HepG2 (cell line): Measurements from ENCODE around the gene CIAO2B. TPM values are rescaled to one million over a fixed set of nuclear protein-coding genes. Genes with fewer than 3 reads are reported as not detected.

Experiments
- ATAC-seq: fragments of 200-7000 bp; cut with Tn5 transposase; 3 replicates; pipeline ENCODE4 v1.9.1; 2020; ENCODE audit warnings: mild to moderate bottlenecking, moderate library complexity
- BruUV-seq: library from RNA; stranded (reverse); fragments of 400-500 nt; replicated peaks from 2 replicates; lab custom pipeline; 2021; lab: Mats Ljungman, UMichigan
- CTCF ChIA-PET: fragments of 300-600 bp; formaldehyde crosslinking; extraction: SDS; loops from one replicate; lab custom pipeline; 2021; ENCODE audit warnings: low total read pairs, inconsistent platforms, low intra/inter-chr PET ratio; lab: Yijun Ruan, JAX
- POLR2A ChIA-PET: fragments of 350-600 bp; sonication (Branson Sonifier 250); formaldehyde crosslinking; loops from one replicate; lab custom pipeline; 2020; ENCODE audit warnings: antibody characterized with exemption, inconsistent platforms; lab: Yijun Ruan, JAX
- DNase-seq: peaks from one replicate; pipeline ENCODE4 v3.0.0-alpha.2; 2015; ENCODE audit warnings: low spot score
- FAIRE-seq: peaks from 3 replicates; lab custom pipeline; 2011; peaks lifted over from hg19 to GRCh38; lab: Jason Lieb, UNC
- H2AFZ ChIP-seq: one replicate; pipeline ENCODE4 v1.6.1; 2011; ENCODE audit warnings: low read length, inconsistent platforms
- H3K27ac ChIP-seq: fragments of 300-600 bp; 3 replicates; pipeline ENCODE4 v1.8.0; 2011; ENCODE audit warnings: mixed run types, mild to moderate bottlenecking, mixed read lengths, low read length, inconsistent platforms; ENCODE audit not compliant: insufficient read depth; ENCODE audit errors: extremely low read length
- H3K27me3 ChIP-seq, 2 experiments: fragments of 200-600 bp in 1 of 2; 2 replicates in 1 of 2; 3 replicates in 1 of 2; pipeline versions ENCODE4 v1.6.0 to v1.8.0; 2011; ENCODE audit warnings: low read length in 2 of 2, mild to moderate bottlenecking in 2 of 2, moderate library complexity in 2 of 2, inconsistent platforms in 1 of 2; ENCODE audit not compliant: insufficient read depth in 2 of 2, control insufficient read depth in 1 of 2
- H3K36me3 ChIP-seq, 2 experiments: fragments of 200-600 bp in 1 of 2; replicated peaks in 1 of 2; 2 replicates in 1 of 2; 3 replicates in 1 of 2; pipeline versions ENCODE4 v1.5.1 to v1.8.0; 2011; ENCODE audit warnings: low read length in 2 of 2, inconsistent platforms in 1 of 2; ENCODE audit not compliant: insufficient read depth in 2 of 2, control insufficient read depth in 1 of 2
- H3K4me1 ChIP-seq: 2 replicates; pipeline ENCODE4 v1.5.1; 2012; ENCODE audit warnings: low read length, inconsistent platforms; ENCODE audit not compliant: insufficient read depth
- H3K4me2 ChIP-seq: 2 replicates; pipeline ENCODE4 v1.6.0; 2011; ENCODE audit warnings: low read depth, low read length, inconsistent platforms
- H3K4me3 ChIP-seq, 3 experiments: fragments of 200-600 bp in 1 of 3; sonication (generic), shearing (Covaris generic) in 1 of 3; replicated peaks in 1 of 3; 2 replicates each; pipeline ENCODE4 v1.5.1; 2011 to 2016; ENCODE audit warnings: low read length in 3 of 3, inconsistent platforms in 2 of 3, low read depth in 2 of 3, mild to moderate bottlenecking in 2 of 3, control low read depth in 1 of 3, mixed read lengths in 1 of 3; ENCODE audit not compliant: insufficient read depth in 1 of 3
- H3K79me2 ChIP-seq: one replicate; pipeline ENCODE4 v1.6.1; 2011; ENCODE audit warnings: low read length, inconsistent platforms; ENCODE audit not compliant: insufficient read depth
- H3K9ac ChIP-seq: 2 replicates; pipeline ENCODE4 v1.6.0; 2011; ENCODE audit warnings: mild to moderate bottlenecking, low read depth, low read length, inconsistent platforms; ENCODE audit not compliant: insufficient read depth
- H3K9me3 ChIP-seq: 2 replicates; pipeline ENCODE4 v1.5.1; 2012; ENCODE audit warnings: mild to moderate bottlenecking, low read length
- H4K20me1 ChIP-seq: 2 replicates; pipeline ENCODE4 v1.6.0; 2011; ENCODE audit warnings: inconsistent platforms, mild to moderate bottlenecking, low read length, moderate library complexity; ENCODE audit not compliant: insufficient read depth
- CBX1 ChIP-seq: IDR thresholded peaks from one replicate; pipeline ENCODE4 v1.6.1; 2016; ENCODE audit warnings: antibody characterized with exemption, low read depth
- MEF2D ChIP-seq: sonication (generic); formaldehyde crosslinking; IDR thresholded peaks from 2 replicates; pipeline ENCODE4 v1.5.1; 2020; ENCODE audit warnings: mild to moderate bottlenecking, missing genetic modification reagents
- NR1H2 ChIP-seq: sonication (generic); formaldehyde crosslinking; IDR thresholded peaks from 2 replicates; pipeline ENCODE4 v1.8.1; 2022; ENCODE audit warnings: low read depth, missing genetic modification reagents, borderline replicate concordance
- NR2F2 ChIP-seq: IDR thresholded peaks from 2 replicates; pipeline ENCODE4 v1.6.1; 2012; ENCODE audit warnings: low read depth, inconsistent platforms, borderline replicate concordance
- PLRG1 ChIP-seq: fragments of 450-650 bp; conservative IDR thresholded peaks from 2 replicates; pipeline ENCODE4 v1.6.1; 2016
- PRDM10 ChIP-seq: sonication (generic); formaldehyde crosslinking; IDR thresholded peaks from 2 replicates; pipeline ENCODE4 v1.4.0; 2020; ENCODE audit warnings: low read depth, missing genetic modification reagents
- ZBTB38 ChIP-seq: sonication (generic); formaldehyde crosslinking; IDR thresholded peaks from 2 replicates; pipeline ENCODE4 v1.5.1; 2020; ENCODE audit warnings: mild to moderate bottlenecking, missing genetic modification reagents
- ZNF205 ChIP-seq: IDR thresholded peaks from 2 replicates; pipeline ENCODE4 v1.6.1; 2018; ENCODE audit warnings: missing biosample characterization, missing genetic modification reagents
- ZNF761 ChIP-seq: sonication (generic); formaldehyde crosslinking; conservative IDR thresholded peaks from 2 replicates; pipeline ENCODE4 v1.4.0; 2020; ENCODE audit warnings: mild to moderate bottlenecking, missing genetic modification reagents
- ZNF792 ChIP-seq: IDR thresholded peaks from 2 replicates; pipeline ENCODE4 v1.6.1; 2016
- WGBS: methylation state at CpG from one replicate; pipeline ENCODE4 v1.1.6; 2017; ENCODE audit warnings: low lambda C conversion rate; 5-methylcytosine and 5-hydroxymethylcytosine counted together
- in situ Hi-C: cut with HindIII; loops from 2 replicates; pipeline ENCODE4 v1.10.0; 2017; ENCODE audit warnings: low pct_unique_long_range_greater_than_20kb; ENCODE audit not compliant: extremely low pct_ligation_motif_present
- intact Hi-C: fragments of 100-400 bp; cut with micrococcal nuclease; formaldehyde crosslinking; loops from one replicate; pipeline ENCODE4 v1.10.0; 2022; ENCODE audit not compliant: unreplicated experiment
- polyA plus RNA-seq, 8 experiments: library from polyadenylated mRNA; depleted of rRNA in 3 of 8; stranded (reverse) in 7 of 8; unstranded in 1 of 8; fragments of >200 nt; fragmentation: Illumina TruSeq in 4 of 8; extraction: Trizol in 4 of 8; gene quantifications; 2 replicates each; pipeline versions ENCODE4 v1.2.1 to v1.2.3, GENCODE V29; 2011 to 2016; ENCODE audit warnings: low read depth in 4 of 8, missing spikeins in 1 of 8, mixed read lengths in 1 of 8; ENCODE audit not compliant: insufficient read depth in 1 of 8
- total RNA-seq, 5 experiments: library from RNA; depleted of rRNA; stranded (reverse); fragments of >200 nt; fragmentation: Illumina TruSeq; extraction: Trizol; gene quantifications; 2 replicates each; pipeline ENCODE4 v1.2.3, GENCODE V29; 2016; ENCODE audit warnings: low read depth in 1 of 5
- TF ChIP-seq, protein P1 (sequence below): sonication (generic); formaldehyde crosslinking; IDR thresholded peaks from 2 replicates; pipeline ENCODE4 v1.5.0; 2020; ENCODE audit warnings: mild to moderate bottlenecking, missing genetic modification reagents
- TF ChIP-seq, protein P2 (sequence below): sonication (generic); formaldehyde crosslinking; IDR thresholded peaks from 2 replicates; pipeline ENCODE4 v1.4.0; 2020; ENCODE audit warnings: missing genetic modification reagents, borderline replicate concordance

Gene CIAO2B
- total and polyA plus RNA-seq, 2 of the 13 experiments (the other 11 are each of a cell fraction or from before 2014, with no cell fraction given) = 157 to 293 TPM

DNA sequence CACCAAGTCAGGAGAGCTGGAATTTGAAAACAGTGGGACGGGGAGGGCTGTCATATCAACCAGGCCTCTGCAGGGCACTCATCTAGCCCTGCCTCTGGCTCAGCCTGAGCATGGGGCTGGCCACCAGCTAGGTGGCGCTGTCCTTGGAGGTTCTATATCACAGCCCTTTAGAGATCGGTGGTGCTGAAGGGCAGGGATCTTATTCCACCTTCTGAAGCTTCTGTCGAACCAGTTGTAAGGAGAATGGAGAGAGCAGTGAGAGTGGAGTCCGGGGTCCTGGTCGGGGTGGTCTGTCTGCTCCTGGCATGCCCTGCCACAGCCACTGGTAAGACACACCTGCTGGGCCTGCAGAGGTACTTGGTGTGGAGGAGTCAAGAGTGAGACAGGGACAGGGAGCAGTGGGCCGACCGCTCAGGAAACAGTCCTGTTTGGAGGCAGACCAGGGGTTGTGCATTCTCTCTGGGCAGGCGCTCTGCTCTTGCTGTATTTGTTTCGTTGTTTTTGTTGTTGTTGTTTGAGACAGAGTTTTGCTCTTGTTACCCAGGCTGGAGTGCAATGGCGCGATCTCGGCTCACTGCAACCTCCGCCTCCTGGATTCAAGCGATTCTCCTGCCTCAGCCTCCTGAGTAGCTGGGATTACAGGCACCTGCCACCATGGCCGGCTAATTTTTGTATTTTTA, 27.0 kb upstream of the CIAO2B start, which contains the start of gene CES3:
Gene CES3 (plus strand): TSS at position 202 of the 680 bp plus-strand sequence. CDS start 42 bp downstream, at position 244.
- Histone ChIP-seq H3K27ac (no peak within 1 kb of the TSS), H3K27me3 (0 out of 5 replicates have a peak, but pooled peaks cover 0 to 3% of the 10 kb centered on the region in 2 experiments), H3K36me3 (no peaks in the 10 kb centered on the region), H3K9me3 (no peaks in the 10 kb centered on the region), H3K4me1 (peaks cover 54% of the 10 kb centered on the region), H3K4me3 (peak within 1 kb of the TSS; percentile 54 to 77 (median 74)), H4K20me1 (no peaks in the 10 kb centered on the region), H3K79me2 (no peaks in the 10 kb centered on the region), H3K9ac (peak within 1 kb of the TSS; percentile 44), H2AFZ (peak within 1 kb of the TSS; percentile 33), H3K4me2 (peak within 1 kb of the TSS; percentile 83)
- in situ Hi-C loops = no loop called here
- intact Hi-C loops = no loop called here
- ChIA-PET POLR2A (interaction anchor here (0.5 to 1.4 kb wide), 7 partner anchors 15 to 223 kb away, joined by 3 to 5 read pairs (median 3); partner anchors contain the start of genes CDH16 and CES4A), CTCF (interaction anchor here (1.0 to 1.5 kb wide), 3 partner anchors 16 to 143 kb away, joined by 3 to 6 read pairs (median 3); no protein-coding TSS in a partner anchor)
- peak; percentile 99 for ATAC-seq
- peak; percentile 85 for DNase-seq
- 27% methylated on average over 16 of the region's 16 CpGs for WGBS
- peak; percentile 98 for FAIRE-seq
- BruUV-seq = TSS peak; percentile 50
- TF ChIP-seq MEF2D (CRISPR knock-in tag) = 0 out of 2 replicates have a peak, but pooled peaks have one; percentile 42
- 0 out of 2 replicates have a peak, but pooled peaks have one; percentile 37 for TF ChIP-seq ZNF205
- TF ChIP-seq NR1H2 (CRISPR knock-in tag) = no peak
- TF ChIP-seq, protein P1, sequence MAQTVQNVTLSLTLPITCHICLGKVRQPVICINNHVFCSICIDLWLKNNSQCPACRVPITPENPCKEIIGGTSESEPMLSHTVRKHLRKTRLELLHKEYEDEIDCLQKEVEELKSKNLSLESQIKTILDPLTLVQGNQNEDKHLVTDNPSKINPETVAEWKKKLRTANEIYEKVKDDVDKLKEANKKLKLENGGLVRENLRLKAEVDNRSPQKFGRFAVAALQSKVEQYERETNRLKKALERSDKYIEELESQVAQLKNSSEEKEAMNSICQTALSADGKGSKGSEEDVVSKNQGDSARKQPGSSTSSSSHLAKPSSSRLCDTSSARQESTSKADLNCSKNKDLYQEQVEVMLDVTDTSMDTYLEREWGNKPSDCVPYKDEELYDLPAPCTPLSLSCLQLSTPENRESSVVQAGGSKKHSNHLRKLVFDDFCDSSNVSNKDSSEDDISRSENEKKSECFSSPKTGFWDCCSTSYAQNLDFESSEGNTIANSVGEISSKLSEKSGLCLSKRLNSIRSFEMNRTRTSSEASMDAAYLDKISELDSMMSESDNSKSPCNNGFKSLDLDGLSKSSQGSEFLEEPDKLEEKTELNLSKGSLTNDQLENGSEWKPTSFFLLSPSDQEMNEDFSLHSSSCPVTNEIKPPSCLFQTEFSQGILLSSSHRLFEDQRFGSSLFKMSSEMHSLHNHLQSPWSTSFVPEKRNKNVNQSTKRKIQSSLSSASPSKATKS (CRISPR knock-in tag) = no peak
- TF ChIP-seq ZBTB38 (CRISPR knock-in tag) = peak; percentile 98
- peak; percentile 48; the same call in 1 of the 2 replicates for TF ChIP-seq PRDM10
- no peak for TF ChIP-seq NR2F2
- TF ChIP-seq CBX1 = peak; percentile 67
- TF ChIP-seq, protein P2, sequence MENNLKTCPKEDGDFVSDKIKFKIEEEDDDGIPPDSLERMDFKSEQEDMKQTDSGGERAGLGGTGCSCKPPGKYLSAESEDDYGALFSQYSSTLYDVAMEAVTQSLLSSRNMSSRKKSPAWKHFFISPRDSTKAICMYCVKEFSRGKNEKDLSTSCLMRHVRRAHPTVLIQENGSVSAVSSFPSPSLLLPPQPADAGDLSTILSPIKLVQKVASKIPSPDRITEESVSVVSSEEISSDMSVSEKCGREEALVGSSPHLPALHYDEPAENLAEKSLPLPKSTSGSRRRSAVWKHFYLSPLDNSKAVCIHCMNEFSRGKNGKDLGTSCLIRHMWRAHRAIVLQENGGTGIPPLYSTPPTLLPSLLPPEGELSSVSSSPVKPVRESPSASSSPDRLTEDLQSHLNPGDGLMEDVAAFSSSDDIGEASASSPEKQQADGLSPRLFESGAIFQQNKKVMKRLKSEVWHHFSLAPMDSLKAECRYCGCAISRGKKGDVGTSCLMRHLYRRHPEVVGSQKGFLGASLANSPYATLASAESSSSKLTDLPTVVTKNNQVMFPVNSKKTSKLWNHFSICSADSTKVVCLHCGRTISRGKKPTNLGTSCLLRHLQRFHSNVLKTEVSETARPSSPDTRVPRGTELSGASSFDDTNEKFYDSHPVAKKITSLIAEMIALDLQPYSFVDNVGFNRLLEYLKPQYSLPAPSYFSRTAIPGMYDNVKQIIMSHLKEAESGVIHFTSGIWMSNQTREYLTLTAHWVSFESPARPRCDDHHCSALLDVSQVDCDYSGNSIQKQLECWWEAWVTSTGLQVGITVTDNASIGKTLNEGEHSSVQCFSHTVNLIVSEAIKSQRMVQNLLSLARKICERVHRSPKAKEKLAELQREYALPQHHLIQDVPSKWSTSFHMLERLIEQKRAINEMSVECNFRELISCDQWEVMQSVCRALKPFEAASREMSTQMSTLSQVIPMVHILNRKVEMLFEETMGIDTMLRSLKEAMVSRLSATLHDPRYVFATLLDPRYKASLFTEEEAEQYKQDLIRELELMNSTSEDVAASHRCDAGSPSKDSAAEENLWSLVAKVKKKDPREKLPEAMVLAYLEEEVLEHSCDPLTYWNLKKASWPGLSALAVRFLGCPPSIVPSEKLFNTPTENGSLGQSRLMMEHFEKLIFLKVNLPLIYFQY = 0 out of 2 replicates have a peak, but pooled peaks have one; percentile 45
- TF ChIP-seq ZNF761 (CRISPR knock-in tag) = 0 out of 2 replicates have a peak, but pooled peaks have one; percentile 56
- 0 out of 2 replicates have a peak, but pooled peaks have one; percentile 45 for TF ChIP-seq ZNF792 (CRISPR knock-in tag)
- TF ChIP-seq PLRG1 = no peak
